Activated effector memory CD4-positive, alpha-beta T cell treated with anti-CD3 and anti-CD28 coated beads, Interleukin-2, amount 50 U/mL, for 16 hours (primary cell): ENCODE data around the gene ZMYND11.
"Not testable (repeated sequence)": the region's sequence is repeated elsewhere in the genome, so short reads cannot be mapped to it uniquely, and the experiment has no call there.

ENCODE experiments used
- DNase-seq: peaks from one replicate; pipeline ENCODE4 v3.0.0-alpha.2; 2020

ZMYND11 gene

DNA sequence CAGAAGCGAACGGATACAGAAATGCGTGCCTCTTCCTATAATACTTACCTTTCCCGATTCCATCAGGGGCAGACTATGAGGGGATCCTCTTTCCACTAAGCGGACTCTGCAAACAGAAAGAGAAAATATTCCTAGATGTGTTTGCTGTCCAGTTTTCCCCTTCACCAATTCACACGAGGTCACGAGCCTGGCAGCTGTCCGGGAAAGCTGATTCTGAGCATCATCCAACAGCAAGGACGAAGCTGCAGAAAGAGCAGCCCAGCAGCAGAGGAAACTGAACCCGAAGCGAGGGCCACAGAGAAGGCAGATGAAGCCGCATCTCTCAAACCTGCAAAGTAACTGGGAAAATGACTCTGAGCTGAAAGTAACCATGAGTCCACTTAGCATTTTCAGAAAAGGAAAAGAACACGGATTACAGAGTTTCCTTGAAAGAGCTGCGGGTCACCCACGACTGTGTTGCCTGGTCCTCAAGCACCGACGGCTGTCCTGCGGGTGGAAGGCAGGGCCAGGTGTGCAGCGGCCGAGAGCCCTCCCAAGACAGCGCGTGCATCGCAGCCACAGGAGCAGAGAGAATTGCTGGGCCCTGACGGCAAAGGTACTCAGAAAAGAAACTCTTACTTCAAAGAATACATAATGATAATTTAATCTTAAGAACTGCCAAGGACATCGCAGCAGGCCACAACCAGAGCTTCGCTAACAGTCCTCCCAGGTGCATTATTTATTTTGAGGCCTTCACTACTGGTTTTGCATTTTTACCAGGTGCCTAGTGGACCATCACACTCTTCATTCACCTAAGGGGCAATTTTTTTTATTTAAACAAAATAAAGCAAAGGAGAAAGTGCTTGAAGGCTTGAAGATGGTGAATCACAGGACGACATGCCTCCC lies 153.3 kb downstream of the ZMYND11 start:
- no peak for DNase-seq

GRCh38 chr10:289581-289980 lies 154.3 kb downstream of the ZMYND11 start:
- no peak for DNase-seq

DNA sequence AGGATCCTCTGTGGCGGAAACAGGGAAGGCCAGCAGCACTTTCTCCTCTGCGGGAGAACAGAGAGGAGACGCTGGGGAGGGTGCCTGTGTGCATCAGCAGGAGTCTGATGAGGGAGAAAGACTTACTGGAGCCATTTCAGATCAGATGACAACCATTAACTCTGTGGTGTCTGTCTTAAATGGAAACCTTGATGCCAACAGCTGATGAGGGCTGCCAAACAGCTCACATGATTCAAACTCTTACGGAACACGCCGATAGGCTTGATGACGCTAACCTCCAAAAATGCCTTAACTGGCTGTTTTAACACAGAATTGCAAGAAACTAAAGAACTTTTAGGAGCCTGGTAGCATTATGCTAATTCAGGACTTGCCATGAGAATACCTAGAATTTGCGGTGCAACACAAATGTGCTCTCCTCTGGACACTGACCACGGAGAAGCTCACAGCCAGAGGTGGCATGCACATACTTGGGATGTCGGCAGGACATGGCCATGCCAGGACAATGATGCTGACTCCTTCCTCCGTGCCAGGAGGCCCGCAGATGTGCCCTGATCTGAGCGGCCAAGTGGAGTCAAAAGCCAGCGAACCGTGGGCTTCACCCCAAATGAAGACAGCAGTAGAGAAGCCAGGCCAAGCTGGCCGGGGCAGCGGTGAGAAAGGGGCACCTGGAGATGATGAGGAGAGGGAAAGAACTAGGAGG lies 154.9 kb downstream of the ZMYND11 start:
- no peak for DNase-seq

DNA sequence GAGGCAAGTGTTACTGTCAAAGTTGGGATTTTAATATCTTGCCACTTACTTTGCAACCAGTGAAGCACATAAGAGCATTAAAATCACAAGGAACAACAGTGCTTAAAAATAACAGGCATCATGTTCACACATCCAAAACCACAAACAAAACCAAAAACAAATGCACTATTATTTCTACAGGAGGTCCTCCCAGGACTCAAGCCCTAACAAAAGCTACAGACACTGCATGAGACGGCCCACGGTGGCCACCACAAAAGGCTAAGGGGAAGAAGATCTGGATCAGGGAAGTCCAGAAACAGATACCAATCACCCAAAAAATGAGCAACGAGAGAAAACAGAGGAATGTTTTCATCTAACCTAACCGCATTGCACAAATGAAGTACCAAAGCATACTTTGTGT lies 158.4 kb downstream of the ZMYND11 start:
- no peak for DNase-seq

GRCh38 chr10:297567-297966 lies 162.3 kb downstream of the ZMYND11 start:
- no peak for DNase-seq

DNA sequence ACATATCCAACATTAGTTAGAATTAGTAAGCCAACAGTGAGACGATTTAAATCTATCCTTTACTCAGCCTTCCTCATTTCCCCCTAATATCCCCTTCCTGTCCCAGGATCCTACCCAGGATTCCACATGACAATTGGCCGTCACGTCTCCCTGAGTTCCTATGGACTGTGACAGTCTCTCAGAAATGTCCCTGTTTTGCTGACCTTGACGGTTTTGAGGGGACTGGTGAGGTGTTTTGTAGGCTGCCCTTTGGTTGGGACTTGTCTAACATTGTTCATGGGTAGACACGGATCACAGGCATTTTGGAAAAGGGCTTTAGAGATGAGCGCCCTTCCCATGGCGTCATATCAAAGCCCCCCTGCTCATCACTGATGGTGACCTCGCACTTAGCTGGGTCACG lies 162.8 kb downstream of the ZMYND11 start:
- no peak for DNase-seq

- DNase-seq, result no peak
These were observed 164.3 kb downstream of the ZMYND11 start for GRCh38 chr10:299512-299911.

GRCh38 chr10:299969-300368 lies 164.7 kb downstream of the ZMYND11 start:
- no peak for DNase-seq

DNA sequence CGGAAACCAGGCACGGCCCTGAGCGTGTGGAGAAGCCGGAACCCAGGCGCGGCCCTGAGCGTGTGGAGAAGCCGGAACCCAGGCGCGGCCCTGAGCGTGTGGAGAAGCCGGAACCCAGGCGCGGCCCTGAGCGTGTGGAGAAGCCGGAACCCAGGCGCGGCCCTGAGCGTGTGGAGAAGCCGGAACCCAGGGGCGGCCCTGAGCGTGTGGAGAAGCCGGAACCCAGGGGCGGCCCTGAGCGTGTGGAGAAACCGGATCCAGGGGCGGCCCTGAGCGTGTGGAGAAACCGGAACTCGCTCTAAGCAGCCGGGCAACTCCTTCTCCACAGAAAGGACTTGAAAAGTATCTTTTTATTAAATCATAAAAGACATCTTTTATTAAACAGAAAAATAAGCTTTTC lies 165.3 kb downstream of the ZMYND11 start:
- DNase-seq, result not testable (repeated sequence)

GRCh38 chr10:301536-301935 lies 166.3 kb downstream of the ZMYND11 start:
- no peak for DNase-seq
